SU-DHL-6 (cell line): ENCODE measurements around the gene ANKRD22.

Source experiments
- H2AFZ ChIP-seq: fragments of 200-600 bp; sonication (generic); 2 replicates; pipeline ENCODE4 v1.6.1; 2014; ENCODE audit warnings: low read depth, mild to moderate bottlenecking, moderate library complexity, mixed read lengths, antibody characterized with exemption, low read length; ENCODE audit not compliant: severe bottlenecking
- H3F3A ChIP-seq: fragments of 200-600 bp; shearing (Covaris generic); 2 replicates; pipeline ENCODE4 v1.6.0; 2016; ENCODE audit warnings: antibody characterized with exemption, mild to moderate bottlenecking; ENCODE audit not compliant: insufficient read depth
- H3K27ac ChIP-seq: fragments of 200-600 bp; sonication (generic); 2 replicates; pipeline ENCODE4 v1.5.1; 2016; ENCODE audit warnings: low read depth, mild to moderate bottlenecking, low read length, moderate library complexity, mixed read lengths
- H3K27me3 ChIP-seq: fragments of 200-600 bp; sonication (generic), shearing (Covaris generic); 2 replicates; pipeline ENCODE4 v1.6.0; 2014; ENCODE audit warnings: mild to moderate bottlenecking, low read length
- H3K36me3 ChIP-seq: fragments of 200-600 bp; sonication (generic); 2 replicates; pipeline ENCODE4 v1.6.1; 2014; ENCODE audit warnings: mild to moderate bottlenecking, low read length, mixed read lengths
- H3K4me2 ChIP-seq: fragments of 300-600, 200-600 bp; shearing (Covaris generic), sonication (generic); 2 replicates; pipeline ENCODE4 v1.6.0; 2014; ENCODE audit warnings: low read length, low read depth, mild to moderate bottlenecking; ENCODE audit not compliant: poor library complexity, severe bottlenecking
- H3K4me3 ChIP-seq: fragments of 200-600 bp; sonication (generic); 2 replicates; pipeline ENCODE4 v1.5.1; 2014; ENCODE audit warnings: antibody characterized with exemption, low read length, mild to moderate bottlenecking, mixed read lengths; ENCODE audit not compliant: insufficient read depth, poor library complexity, severe bottlenecking
- H3K79me2 ChIP-seq: fragments of 200-600 bp; sonication (generic); 2 replicates; pipeline ENCODE4 v1.6.1; 2014; ENCODE audit warnings: mild to moderate bottlenecking, low read length, moderate library complexity; ENCODE audit not compliant: insufficient read depth
- H3K9ac ChIP-seq: fragments of 200-600 bp; sonication (generic); 2 replicates; pipeline ENCODE4 v1.7.0; 2014; ENCODE audit warnings: mild to moderate bottlenecking, low read length
- H3K9me2 ChIP-seq: fragments of 200-600 bp; sonication (generic); replicated peaks from 2 replicates; pipeline ENCODE4 v1.6.1; 2014; ENCODE audit warnings: low read length; ENCODE audit not compliant: insufficient read depth
- H3K9me3 ChIP-seq: fragments of 200-600 bp; sonication (generic); 2 replicates; pipeline ENCODE4 v1.6.1; 2014; ENCODE audit warnings: low read length, mixed read lengths; ENCODE audit not compliant: insufficient read depth
- H4K20me1 ChIP-seq: fragments of 200-600 bp; sonication (generic); 2 replicates; pipeline ENCODE4 v1.6.1; 2014; ENCODE audit warnings: low read depth, mild to moderate bottlenecking, antibody characterized with exemption, low read length, moderate library complexity, mixed read lengths
- CTCF ChIP-seq: fragments of 200-600 bp; sonication (generic); IDR thresholded peaks from one replicate; pipeline ENCODE4 v1.5.1; 2017; ENCODE audit warnings: antibody characterized with exemption, mild to moderate bottlenecking, low read length, moderate library complexity; ENCODE audit not compliant: insufficient read depth, poor library complexity, severe bottlenecking
- EZH2phosphoT487 ChIP-seq: fragments of 200-600 bp; sonication (generic), shearing (Covaris generic); conservative IDR thresholded peaks from 2 replicates; pipeline ENCODE4 v1.6.1; 2018; ENCODE audit warnings: mild to moderate bottlenecking, antibody characterized with exemption, low read length, moderate library complexity, mixed read lengths

Gene ANKRD22

DNA sequence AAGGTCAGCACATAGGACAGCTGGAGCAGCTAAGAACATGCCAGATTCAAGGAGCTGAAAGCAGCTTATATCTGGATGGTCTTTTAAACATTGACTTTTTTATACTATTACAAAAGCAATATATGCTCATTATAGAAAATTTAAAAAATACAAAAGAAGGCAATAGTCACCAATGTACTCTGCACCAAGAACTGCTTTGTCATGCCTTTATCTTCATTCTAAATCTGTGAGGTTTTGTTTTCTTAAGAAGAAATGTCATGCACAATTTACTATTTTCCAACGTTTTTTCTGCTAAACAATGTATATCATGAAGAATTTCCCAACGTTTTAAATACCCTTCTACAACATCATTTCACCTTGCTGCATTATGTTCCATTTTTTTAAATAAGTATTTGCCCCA lies 46.3 kb downstream of the ANKRD22 start:
- Histone ChIP-seq H3K79me2 (no peaks in the 10 kb centered on the region), H3F3A (no peaks in the 10 kb centered on the region), H3K9ac (no peak overlapping the region), H4K20me1 (no peaks in the 10 kb centered on the region), H3K9me3 (no peaks in the 10 kb centered on the region), H3K4me3 (no peak overlapping the region), H3K9me2 (no peaks in the 10 kb centered on the region), H2AFZ (no peak overlapping the region), H3K27ac (no peak overlapping the region), H3K27me3 (no peaks in the 10 kb centered on the region), H3K4me2 (no peak overlapping the region), H3K36me3 (no peaks in the 10 kb centered on the region)
- no peak for TF ChIP-seq CTCF

- Histone ChIP-seq H3K27me3 (no peaks in the 10 kb centered on the region), H3K9ac (no peak overlapping the region), H3K4me3 (no peak overlapping the region), H3K36me3 (no peaks in the 10 kb centered on the region), H3K27ac (no peak overlapping the region), H4K20me1 (no peaks in the 10 kb centered on the region), H3K79me2 (no peaks in the 10 kb centered on the region), H2AFZ (no peak overlapping the region), H3K9me3 (no peaks in the 10 kb centered on the region), H3K9me2 (no peaks in the 10 kb centered on the region), H3K4me2 (no peak overlapping the region), H3F3A (no peaks in the 10 kb centered on the region)
- TF ChIP-seq CTCF (no peak), EZH2phosphoT487 (no peak)
Measured at GRCh38 chr10:88804083-88804812, 47.4 kb downstream of the ANKRD22 start.

DNA sequence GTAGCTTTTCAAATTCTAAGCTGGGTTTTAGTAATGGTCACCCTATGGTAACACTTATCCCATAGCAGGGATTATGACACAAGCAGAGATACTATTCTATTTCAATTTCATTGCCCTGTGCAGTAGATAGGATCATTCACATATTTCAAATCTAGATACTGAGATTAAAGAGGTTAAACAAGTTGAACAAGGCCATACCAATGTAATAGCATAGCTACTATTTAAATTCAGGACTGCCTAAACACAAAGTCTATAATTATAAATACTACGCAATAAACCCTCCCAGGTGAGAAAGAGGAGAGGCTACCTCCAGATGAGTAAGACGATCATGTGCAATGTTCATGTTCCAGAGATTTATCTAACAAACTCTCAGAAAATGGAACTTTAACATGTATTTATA lies 48.0 kb downstream of the ANKRD22 start:
- Histone ChIP-seq H3K27ac (no peak overlapping the region), H2AFZ (no peak overlapping the region), H3K36me3 (no peaks in the 10 kb centered on the region), H3K27me3 (no peaks in the 10 kb centered on the region), H3K9me3 (no peaks in the 10 kb centered on the region), H3F3A (no peaks in the 10 kb centered on the region), H3K4me3 (no peak overlapping the region), H3K79me2 (no peaks in the 10 kb centered on the region), H4K20me1 (no peaks in the 10 kb centered on the region), H3K9me2 (no peaks in the 10 kb centered on the region), H3K4me2 (no peak overlapping the region), H3K9ac (no peak overlapping the region)
- TF ChIP-seq EZH2phosphoT487 (no peak), CTCF (no peak)
